Sigmoid colon (tissue), 7 donors: ENCODE measurements around the gene GYS1. TPM values are rescaled to one million over a fixed set of nuclear protein-coding genes. Genes with fewer than 3 reads are reported as not detected.
"Not testable (repeated sequence)": the region's sequence is repeated elsewhere in the genome, so short reads cannot be mapped to it uniquely, and the experiment has no call there.

Experiments
- DNase-seq: peaks from one replicate; pipeline ENCODE4 v3.0.0-alpha.2; 2019
- H3K27ac ChIP-seq, 4 donors: fragments of 200-600 bp; sonication (generic); one replicate each; pipeline ENCODE4 v1.5.1; 2016 to 2019; ENCODE audit warnings: mild to moderate bottlenecking in 1 of 4
- H3K27me3 ChIP-seq, 3 donors: fragments of 200-600 bp; sonication (generic); one replicate each; pipeline ENCODE4 v1.5.1; 2019; ENCODE audit warnings: mild to moderate bottlenecking in 1 of 3
- H3K36me3 ChIP-seq, 4 donors: fragments of 200-600 bp; sonication (generic); one replicate each; pipeline ENCODE4 v1.5.1; 2016 to 2019
- H3K4me1 ChIP-seq, 4 donors: fragments of 200-600 bp; sonication (generic); one replicate each; pipeline ENCODE4 v1.5.1; 2017 to 2019
- H3K4me3 ChIP-seq, 4 donors: fragments of 200-600 bp; sonication (generic); one replicate each; pipeline ENCODE4 v1.5.1; 2017 to 2019; ENCODE audit warnings: mild to moderate bottlenecking in 2 of 4, moderate library complexity in 1 of 4
- H3K9me3 ChIP-seq, 4 donors: fragments of 200-600 bp in 3 of 4; sonication (generic) in 3 of 4; one replicate each; pipeline versions ENCODE4 v1.5.1 to v1.6.1; 2013 to 2019
- CTCF ChIP-seq, 4 experiments: fragments of 450-650 bp in 3 of 4; fragments of 200-600 bp in 1 of 4; IDR thresholded peaks; one replicate each; pipeline ENCODE4 v1.5.1; 2016 to 2019; ENCODE audit warnings: antibody characterized with exemption in 4 of 4, mild to moderate bottlenecking in 3 of 4, moderate library complexity in 2 of 4
- EP300 ChIP-seq, 4 donors: sonication (generic); formaldehyde crosslinking; IDR thresholded peaks; one replicate each; pipeline ENCODE4 v1.6.1; 2017; ENCODE audit warnings: antibody characterized with exemption in 4 of 4
- POLR2A ChIP-seq, 2 donors: fragments of 450-650 bp; IDR thresholded peaks; one replicate each; pipeline ENCODE4 v1.6.1; 2016; ENCODE audit warnings: antibody characterized with exemption in 2 of 2, mild to moderate bottlenecking in 2 of 2, moderate library complexity in 2 of 2
- POLR2AphosphoS5 ChIP-seq, 4 donors: sonication (generic); formaldehyde crosslinking; IDR thresholded peaks; one replicate each; pipeline ENCODE4 v1.6.1; 2017; ENCODE audit warnings: antibody characterized with exemption in 4 of 4
- WGBS, 2 donors: extraction: QIAGEN DNeasy Blood & Tissue Kit; methylation state at CpG; one replicate each; pipeline ENCODE4 v1.1.7; 2013; 5-methylcytosine and 5-hydroxymethylcytosine counted together
- intact Hi-C: fragments of 100-400 bp; cut with DNase I; formaldehyde crosslinking; loops from one replicate; pipeline ENCODE4 v1.15.1; 2023
- polyA plus RNA-seq, 3 donors: library from polyadenylated mRNA; stranded (reverse); fragments of 200-250 nt; gene quantifications; one replicate each; pipeline ENCODE4 v1.2.3, GENCODE V29; 2013
- total RNA-seq, 4 donors: library from RNA; depleted of rRNA; stranded (reverse); fragments of >200 nt; gene quantifications; one replicate each; pipeline ENCODE4 v1.1.0, GENCODE V29; 2016
- donor health status: healthy with polysubstance abuse.
- donor health status: Bipolar disorder and iron deficiency.
- donor health status: healthy.

The GYS1 gene
- total RNA-seq = 10 to 100 TPM; 11.7 to 19.4 (median 17.8) TPM
- polyA plus RNA-seq = 10 to 100 TPM; 14.4 to 32.7 (median 14.8) TPM

GRCh38 chr19:48993175-48994034, at the start of gene GYS1, which contains the start of gene RUVBL2:
GYS1 (minus strand) TSS chr19:48993309; CDS start chr19:48993112, 197 bp downstream.
RUVBL2 (plus strand) TSS chr19:48993887; CDS start chr19:48993912, 25 bp downstream.
- peak; percentile 100 for DNase-seq
- peaks cover 0 to 42% (median 37%) of the 10 kb centered on the region in 4 donors for H3K4me1 ChIP-seq
- TF ChIP-seq CTCF (IDR thresholded peaks at IDR 0.05) (peak; percentile 96 to 99 (median 98)), EP300 (IDR thresholded peaks at IDR 0.05) (peak in 1 of 4 donors; percentile 66), POLR2AphosphoS5 (IDR thresholded peaks at IDR 0.05) (peak; percentile 92 to 98 (median 98)), POLR2A (IDR thresholded peaks at IDR 0.05) (peak; percentile 87 to 94)
- intact Hi-C loops = loop anchor here (5.0 kb wide), 1 partner anchor 154 kb away; no protein-coding TSS in a partner anchor
- H3K9me3 ChIP-seq = no peaks in the 10 kb centered on the region
- WGBS, 2 donors = 0% methylated on average over 56 of the region's 56 CpGs
- peak within 1 kb of the TSS; percentile 88 to 97 (median 90) for H3K27ac ChIP-seq
- H3K4me3 ChIP-seq = peak within 1 kb of the TSS; percentile 58 to 76 (median 67)
- H3K36me3 ChIP-seq = peaks cover 0 to 17% (median 3%) of the 10 kb centered on the region in 4 donors
- H3K27me3 ChIP-seq = no peaks in the 10 kb centered on the region

DNA sequence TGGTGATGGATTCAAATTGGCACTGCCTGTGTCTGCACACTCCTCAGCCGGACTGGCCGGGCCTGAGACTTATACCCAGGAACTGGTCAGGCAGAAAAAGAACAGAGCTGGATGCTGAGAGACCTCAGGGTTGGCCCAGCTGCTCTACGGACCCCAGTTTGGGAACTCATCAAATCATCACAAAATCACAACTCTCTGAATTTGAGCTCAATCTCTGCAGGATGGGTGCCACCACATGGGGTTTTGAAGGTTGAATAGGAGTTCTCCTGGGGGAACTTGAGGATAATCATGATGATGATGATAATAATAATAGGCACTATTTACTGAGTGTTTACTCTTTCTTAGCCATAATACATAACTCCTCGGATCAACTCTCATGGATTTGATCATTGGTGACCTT, 49.6 kb upstream of the GYS1 start:
- H3K27me3 ChIP-seq, intact Hi-C loops, H3K27ac ChIP-seq, H3K9me3 ChIP-seq, H3K4me3 ChIP-seq, DNase-seq, H3K36me3 ChIP-seq, H3K4me1 ChIP-seq: not testable (repeated sequence)
- WGBS, 2 donors = 87 to 92% methylated on average over 4 of the region's 4 CpGs

GRCh38 chr19:49042177-49042576, 49.1 kb upstream of the GYS1 start:
- H3K4me3 ChIP-seq = no peak overlapping the region
- H3K27ac ChIP-seq = no peak overlapping the region
- intact Hi-C loops = no loop called here
- H3K27me3 ChIP-seq = no peaks in the 10 kb centered on the region
- 65 to 80% methylated on average over 17 of the region's 17 CpGs for WGBS, 2 donors
- TF ChIP-seq POLR2A (IDR thresholded peaks at IDR 0.05) (no peak), POLR2AphosphoS5 (IDR thresholded peaks at IDR 0.05) (no peak), EP300 (IDR thresholded peaks at IDR 0.05) (no peak), CTCF (IDR thresholded peaks at IDR 0.05) (no peak)
- H3K36me3 ChIP-seq = no peaks in the 10 kb centered on the region
- DNase-seq = no peak
- H3K4me1 ChIP-seq = no peaks in the 10 kb centered on the region
- H3K9me3 ChIP-seq = no peaks in the 10 kb centered on the region

- H3K4me1 ChIP-seq, intact Hi-C loops, H3K27me3 ChIP-seq, DNase-seq, H3K36me3 ChIP-seq, H3K27ac ChIP-seq, H3K9me3 ChIP-seq, H3K4me3 ChIP-seq: not testable (repeated sequence)
- WGBS, 2 donors = 53 to 59% methylated on average over 9 of the region's 9 CpGs
Measured at GRCh38 chr19:49039736-49040135, 46.6 kb upstream of the GYS1 start.

- intact Hi-C loops, H3K27ac ChIP-seq, H3K27me3 ChIP-seq, DNase-seq, H3K4me1 ChIP-seq, H3K9me3 ChIP-seq, H3K36me3 ChIP-seq, H3K4me3 ChIP-seq: not testable (repeated sequence)
- 85 to 88% methylated on average over 26 of the region's 26 CpGs for WGBS, 2 donors
Measured at GRCh38 chr19:49038557-49039276, 45.6 kb upstream of the GYS1 start.

GRCh38 chr19:49038111-49038510, 45.0 kb upstream of the GYS1 start:
- H3K27ac ChIP-seq, H3K36me3 ChIP-seq, H3K27me3 ChIP-seq, H3K4me1 ChIP-seq, H3K9me3 ChIP-seq, H3K4me3 ChIP-seq, DNase-seq, intact Hi-C loops: not testable (repeated sequence)
- 85 to 88% methylated on average over 7 to 8 of the region's 8 CpGs for WGBS, 2 donors

DNA sequence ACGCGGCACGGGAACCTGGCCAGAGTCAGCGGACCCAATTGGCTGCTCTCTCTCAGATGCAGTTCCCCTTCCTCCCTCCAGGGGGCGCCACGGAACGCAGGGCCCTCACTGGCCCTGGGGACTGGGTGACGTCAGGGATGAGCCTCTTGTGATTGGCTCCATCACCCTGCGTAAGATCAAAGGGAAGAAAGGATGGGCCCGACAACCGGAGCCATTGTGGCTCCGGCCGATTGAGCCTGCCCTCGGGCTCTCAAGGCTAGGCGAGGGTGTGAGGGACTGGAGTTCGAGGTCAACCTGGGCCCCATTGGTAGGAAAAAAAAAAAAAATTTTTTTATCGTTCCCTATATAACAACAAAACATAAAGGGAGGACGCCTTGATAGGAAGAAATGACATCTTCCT, 43.7 kb upstream of the GYS1 start, which contains the start of gene CGB1:
CGB1 (minus strand) TSS at position 81 of the 400 bp plus-strand sequence. CDS start 184 bp downstream, outside the sequence.
- intact Hi-C loops, DNase-seq, H3K36me3 ChIP-seq, H3K4me3 ChIP-seq, H3K27ac ChIP-seq, H3K27me3 ChIP-seq, H3K4me1 ChIP-seq, H3K9me3 ChIP-seq: not testable (repeated sequence)
- WGBS, 2 donors = 51 to 57% methylated on average over 18 of the region's 18 CpGs

GRCh38 chr19:49031642-49032301, 38.7 kb upstream of the GYS1 start, which contains the start of gene CGB2:
CGB2 (plus strand) TSS chr19:49031890; CDS start chr19:49032096, 206 bp downstream.
- DNase-seq, H3K4me1 ChIP-seq, H3K9me3 ChIP-seq, H3K27ac ChIP-seq, H3K27me3 ChIP-seq, intact Hi-C loops, H3K4me3 ChIP-seq, H3K36me3 ChIP-seq: not testable (repeated sequence)
- WGBS, 2 donors = 36 to 38% methylated on average over 28 of the region's 28 CpGs

GRCh38 chr19:49030323-49030722, 37.2 kb upstream of the GYS1 start:
- H3K27me3 ChIP-seq, H3K9me3 ChIP-seq, intact Hi-C loops, DNase-seq, H3K36me3 ChIP-seq, H3K4me1 ChIP-seq, H3K27ac ChIP-seq, H3K4me3 ChIP-seq: not testable (repeated sequence)
- 87 to 92% methylated on average over 5 of the region's 8 CpGs for WGBS, 2 donors
